NCI-H1092 treated with DMSO at 0.1 percent for 48 hours (cell line): ENCODE results near the gene CCBE1.
A peak's percentile ranks its signal among the peaks of the same experiment; 100 is the strongest.

ENCODE experiments used
- DNase-seq: peaks from one replicate; lab custom pipeline; 2025; lab: John Stamatoyannopoulos, UW

The CCBE1 gene

DNA sequence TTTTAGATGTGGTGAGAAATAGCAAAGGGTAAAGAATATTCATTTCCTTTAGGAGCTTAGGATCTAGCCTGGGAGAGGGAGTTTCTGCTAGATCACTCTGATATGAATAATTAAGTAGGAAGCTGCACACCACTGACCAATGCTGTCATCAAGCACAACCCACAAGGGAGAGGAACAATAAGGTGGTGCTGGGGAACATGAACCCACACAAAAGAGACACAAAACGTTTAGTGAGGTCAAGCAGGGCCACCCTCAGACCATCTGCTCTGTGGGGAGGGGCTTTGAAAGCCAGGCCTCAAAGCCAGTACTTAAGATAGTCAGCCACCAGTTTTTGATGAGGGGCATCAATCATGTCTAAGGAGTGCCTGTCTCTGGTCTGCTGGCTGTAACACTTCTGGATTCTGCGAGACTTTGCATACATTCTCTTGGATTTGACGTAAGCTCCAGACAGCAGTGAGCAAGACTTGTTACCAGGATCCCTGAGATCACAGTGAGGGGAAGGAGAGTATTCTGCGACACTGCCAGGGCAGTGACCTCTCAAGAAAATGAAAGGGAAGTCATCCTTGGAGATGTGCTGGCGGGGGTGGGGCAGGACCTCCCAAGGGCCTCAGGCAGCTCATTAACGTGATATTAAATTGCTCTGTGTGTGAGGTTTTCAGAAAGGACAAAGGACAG, 127.0 kb downstream of the CCBE1 start:
- no peak for DNase-seq

DNA sequence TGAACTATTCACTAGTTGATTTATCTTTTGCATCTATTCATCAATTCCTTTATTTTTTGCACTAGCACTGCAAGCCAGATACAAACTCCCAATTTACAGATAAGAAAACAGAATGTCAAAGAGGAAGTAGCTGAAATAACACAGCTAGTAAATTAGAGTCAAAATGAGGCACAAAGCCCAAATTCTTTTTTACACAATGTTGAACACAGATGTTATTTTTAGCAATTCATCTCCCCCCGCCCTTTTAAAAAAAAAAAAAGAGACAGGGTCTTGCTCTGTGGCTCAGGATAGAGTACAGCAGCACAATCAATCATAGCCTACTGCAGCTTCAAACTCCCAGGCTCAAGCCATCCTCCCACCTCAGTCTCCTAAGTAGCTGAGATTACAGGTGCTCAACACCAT, 127.8 kb downstream of the CCBE1 start:
- DNase-seq = no peak

DNA sequence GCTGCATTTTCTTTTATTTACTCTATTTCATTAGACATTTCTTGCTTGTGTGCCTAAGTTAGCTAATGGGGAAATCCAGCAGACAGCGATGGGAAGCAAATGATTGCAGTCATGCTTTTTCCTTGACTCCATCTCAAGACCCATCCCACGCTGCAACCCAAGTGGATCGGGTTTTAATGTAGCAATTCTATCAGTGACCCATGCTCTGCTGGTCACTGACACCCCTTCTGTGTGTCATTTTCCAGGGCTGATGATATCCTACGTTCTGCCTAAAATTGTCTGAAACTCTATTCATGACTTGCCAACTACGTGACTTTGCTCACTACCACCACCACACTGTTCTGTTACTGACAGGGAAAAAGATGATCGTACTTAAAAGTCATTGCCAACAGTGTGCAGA, 129.8 kb downstream of the CCBE1 start:
- no peak for DNase-seq

DNA sequence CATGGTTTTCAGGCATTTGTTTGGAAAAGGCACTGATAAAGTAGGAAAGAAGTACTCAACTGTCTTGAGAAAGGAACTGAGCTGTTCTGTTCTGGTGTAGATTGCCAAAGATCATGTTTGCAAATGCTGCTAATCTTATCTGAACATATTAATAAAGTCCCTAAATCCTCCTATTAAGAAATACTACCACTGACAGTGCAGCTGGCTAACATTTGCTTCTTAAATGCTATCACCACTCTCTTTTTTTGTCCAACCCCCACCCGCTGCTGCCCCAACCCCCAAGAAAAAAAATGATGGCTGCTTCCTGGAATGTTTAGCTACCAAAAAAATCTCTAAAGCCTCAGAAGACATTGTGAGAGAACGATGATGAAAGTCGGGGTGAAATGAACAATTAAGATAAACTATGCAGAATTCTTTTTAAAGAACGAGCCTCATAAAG, 130.7 kb downstream of the CCBE1 start:
- no peak for DNase-seq

DNA sequence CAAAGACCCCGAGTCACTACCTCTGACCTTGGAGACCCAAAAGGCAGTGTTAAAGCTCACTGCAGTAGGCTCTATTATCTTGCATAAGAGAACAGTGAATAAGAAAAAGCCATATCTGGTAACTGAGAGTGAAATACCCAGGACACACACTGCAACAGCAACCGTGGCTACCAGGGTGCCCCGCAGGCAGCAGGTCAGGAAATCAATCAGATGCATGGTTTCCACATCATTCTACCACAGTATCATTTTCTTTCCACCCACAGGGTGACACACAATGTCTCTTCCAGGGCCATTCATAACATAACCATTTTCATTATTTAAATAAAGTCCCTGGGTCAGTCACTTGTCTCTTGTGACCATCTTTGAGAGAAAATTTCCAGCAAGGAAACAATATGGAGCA, 131.3 kb downstream of the CCBE1 start:
- no peak for DNase-seq

DNA sequence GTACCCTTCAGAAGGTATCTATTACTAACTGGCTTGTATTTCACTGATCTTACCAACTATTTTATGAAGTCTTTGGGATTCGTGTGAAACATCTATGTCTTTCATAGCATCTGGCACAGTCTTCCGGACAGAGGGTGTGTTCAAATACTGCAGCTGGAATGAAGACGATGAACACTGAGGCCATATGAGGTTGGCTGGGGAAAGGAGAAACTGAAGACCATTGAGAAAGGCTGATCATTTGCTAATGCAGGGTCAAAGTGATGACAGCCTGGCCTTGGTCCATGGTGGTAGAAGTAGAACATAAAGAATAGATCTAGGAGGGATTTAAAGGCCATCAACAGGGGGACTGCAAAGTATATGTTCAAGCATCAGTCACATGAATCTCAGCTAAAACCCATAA, 132.7 kb downstream of the CCBE1 start:
- no peak for DNase-seq

DNA sequence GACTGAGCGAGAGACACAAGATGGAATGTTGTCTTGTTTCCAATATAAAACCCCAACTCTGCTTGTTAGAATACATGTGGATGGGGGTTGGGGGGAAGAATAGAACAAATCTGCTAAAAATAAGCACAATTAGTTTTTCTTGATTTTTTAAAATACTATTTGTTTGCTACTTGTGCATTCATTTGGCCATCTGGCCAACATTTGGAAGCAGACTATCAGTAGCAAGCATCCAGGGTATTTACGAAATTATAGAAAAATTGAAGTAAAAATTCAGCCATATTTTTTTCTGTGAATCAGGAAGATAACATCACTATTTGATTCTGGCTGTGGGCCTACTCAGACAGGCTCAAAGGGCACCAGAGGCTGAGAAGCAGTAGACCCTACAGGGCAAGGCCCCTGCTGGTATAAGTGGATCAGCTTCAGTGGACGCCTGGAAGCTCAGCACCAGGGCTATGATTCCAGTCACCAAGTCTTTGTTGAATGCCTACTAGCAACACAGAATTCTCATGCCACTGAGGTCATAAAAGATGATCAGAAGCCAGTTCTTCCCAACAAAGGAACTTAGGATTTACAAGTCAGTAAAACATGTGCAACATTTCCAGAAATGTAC, 133.9 kb downstream of the CCBE1 start:
- DNase-seq = no peak

DNA sequence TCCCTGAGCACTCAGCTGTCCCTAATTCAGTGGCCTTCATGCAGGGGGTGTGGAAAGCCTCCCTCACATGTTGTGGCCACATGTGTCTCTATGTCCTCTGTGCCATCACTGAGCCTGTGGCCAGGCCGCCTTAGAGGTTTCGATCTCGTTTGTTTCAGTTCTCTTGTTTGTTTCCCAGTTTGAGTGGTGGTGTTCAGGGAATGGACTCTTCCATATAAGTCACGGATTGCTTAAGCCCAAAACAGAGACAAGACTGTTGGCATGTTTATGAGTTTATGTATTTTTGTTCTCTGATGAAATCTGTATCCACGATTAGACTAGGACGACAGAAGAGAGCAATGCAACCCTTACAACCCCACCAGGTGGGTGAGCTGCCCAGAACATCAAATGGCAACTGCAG, 134.5 kb downstream of the CCBE1 start:
- no peak for DNase-seq

DNA sequence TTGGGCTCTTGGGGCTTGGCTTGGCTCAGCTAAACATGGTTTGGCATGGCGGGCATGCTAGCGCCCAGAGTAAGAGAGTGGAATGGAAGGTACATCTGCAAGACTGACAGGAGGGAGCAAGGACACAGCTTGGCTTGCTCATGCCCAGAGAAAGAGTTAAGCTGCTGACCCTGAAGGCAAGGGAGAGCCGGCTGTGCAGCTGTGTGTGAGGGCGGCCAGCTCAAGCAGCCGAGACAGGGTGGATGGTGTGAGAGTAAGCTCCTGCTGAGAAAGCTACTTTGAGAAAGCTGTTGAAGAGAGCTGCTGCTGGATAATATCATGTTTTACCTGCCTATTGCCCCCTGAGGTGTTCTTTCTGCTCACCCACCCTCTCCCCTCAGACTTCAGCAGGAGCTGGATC, 135.6 kb downstream of the CCBE1 start:
- DNase-seq = no peak

DNA sequence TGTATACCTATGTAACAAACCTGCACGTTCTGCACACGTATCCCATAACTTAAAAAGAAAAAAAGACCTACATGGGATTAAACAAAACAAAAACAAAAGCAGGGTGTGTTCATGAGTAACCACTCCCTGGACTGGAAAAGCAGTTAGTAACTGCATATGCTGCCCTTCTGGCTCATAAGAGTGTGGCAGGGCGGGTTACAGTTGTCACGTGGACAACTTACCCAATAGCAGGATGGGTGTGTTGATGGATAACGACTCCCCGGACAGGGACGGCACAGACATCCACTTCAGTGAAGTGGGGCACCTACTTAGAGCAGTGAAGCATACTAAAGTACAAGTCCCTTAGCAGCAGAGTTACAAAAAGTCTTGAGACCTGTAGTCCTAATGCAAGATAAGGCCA, 136.7 kb downstream of the CCBE1 start:
- no peak for DNase-seq

DNA sequence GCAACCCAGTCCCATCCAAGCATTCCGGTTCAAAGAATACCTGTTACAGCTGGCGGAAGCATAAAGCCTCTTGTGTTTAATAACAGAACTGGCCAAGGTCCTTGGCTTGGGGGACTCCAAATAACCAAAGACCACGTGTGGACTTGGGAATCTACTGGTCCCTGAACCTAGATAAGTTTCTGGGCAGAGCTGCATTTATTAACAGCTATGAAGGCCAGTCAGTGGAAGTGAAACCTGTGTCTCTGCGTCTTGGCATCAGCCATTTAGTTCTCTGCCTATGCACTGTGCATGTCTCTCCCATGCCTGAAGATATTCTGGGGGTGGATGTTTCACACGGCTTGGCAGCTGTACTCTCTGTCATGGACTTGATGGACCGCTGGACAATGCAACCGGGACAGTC, 137.7 kb downstream of the CCBE1 start:
- DNase-seq = no peak

DNA sequence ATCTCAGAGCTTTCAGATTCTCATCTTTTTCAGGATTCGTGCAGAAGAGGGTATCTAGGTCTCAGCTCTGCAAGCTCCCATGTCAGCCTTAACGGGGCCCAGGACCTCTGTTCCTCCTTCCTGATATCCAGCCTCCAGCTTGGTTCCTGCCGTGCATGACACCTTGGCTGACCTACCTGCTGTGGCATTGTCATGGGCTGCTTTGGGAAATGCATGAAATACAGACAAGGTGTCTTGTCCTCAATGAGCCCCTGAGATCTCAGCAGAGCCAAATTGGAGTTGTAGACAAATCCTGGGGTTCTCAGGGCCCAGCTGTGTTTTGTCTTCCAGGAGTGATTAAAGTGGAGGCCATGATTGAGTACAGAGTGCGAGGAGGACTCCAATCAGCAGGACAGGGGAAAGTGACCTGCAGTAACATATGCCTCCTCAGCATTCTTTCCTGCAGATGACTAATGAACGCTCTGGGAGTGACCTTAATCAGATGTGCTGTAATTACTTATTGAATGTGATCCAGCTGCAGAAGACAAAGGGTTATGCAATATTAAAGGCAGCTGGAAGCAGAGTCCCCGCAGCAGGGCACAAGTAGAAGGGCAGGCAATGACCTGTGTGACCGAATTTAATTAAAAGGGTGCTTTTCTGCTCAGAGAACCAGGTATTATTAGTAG, 141.1 kb downstream of the CCBE1 start:
- no peak for DNase-seq

DNA sequence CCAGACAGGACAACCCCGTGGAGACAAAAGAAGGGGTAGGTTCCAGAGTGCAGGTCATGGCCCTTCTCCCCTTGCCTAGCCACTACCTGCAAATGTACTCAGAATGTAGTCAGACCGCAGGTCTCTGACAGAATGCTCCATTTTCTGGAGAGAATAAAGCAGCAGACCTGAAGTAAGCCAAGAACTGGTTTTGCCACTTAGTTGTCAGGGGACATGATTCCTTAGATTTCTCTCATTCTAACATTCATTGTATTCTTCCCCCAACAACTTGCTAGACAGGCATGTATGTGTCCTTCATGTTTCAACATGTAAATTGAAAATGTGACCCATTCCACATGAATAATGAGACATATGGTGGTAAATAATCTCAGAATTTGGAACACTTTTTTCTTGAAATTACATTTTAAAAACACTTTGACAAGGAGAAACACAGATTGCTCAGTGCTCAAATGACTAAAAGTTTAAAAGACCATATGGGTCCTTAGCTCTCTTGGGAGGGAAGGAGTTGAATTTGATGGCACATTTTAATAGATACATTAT, 142.4 kb downstream of the CCBE1 start:
- no peak for DNase-seq

DNA sequence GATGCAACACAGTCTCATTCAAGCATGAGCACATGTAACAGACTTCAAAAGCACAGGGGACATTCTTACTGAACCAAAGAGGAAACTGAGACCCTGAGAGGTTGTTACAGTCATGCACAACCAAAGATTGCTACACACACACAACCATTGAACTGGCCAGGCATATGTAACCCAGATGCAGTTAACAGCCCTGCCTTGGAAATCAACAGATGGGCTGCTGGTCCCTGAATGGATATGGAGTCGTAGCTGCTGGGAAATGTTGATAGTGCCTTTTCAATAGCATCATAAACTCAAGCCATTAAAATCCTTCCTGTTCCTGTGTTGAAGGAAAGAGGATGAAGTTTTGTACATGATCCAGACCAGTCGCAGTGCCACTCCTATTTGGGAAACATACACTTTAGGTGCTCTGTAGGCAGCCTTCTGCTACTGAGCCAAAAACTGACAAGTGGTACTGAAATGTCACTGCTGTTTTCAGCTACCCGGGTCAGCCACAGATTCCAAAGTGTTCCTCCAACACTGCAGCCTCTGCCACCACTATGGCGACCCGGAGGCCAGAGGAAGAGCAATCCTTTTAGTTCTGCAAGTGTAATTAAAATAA, 143.9 kb downstream of the CCBE1 start:
- DNase-seq = no peak

DNA sequence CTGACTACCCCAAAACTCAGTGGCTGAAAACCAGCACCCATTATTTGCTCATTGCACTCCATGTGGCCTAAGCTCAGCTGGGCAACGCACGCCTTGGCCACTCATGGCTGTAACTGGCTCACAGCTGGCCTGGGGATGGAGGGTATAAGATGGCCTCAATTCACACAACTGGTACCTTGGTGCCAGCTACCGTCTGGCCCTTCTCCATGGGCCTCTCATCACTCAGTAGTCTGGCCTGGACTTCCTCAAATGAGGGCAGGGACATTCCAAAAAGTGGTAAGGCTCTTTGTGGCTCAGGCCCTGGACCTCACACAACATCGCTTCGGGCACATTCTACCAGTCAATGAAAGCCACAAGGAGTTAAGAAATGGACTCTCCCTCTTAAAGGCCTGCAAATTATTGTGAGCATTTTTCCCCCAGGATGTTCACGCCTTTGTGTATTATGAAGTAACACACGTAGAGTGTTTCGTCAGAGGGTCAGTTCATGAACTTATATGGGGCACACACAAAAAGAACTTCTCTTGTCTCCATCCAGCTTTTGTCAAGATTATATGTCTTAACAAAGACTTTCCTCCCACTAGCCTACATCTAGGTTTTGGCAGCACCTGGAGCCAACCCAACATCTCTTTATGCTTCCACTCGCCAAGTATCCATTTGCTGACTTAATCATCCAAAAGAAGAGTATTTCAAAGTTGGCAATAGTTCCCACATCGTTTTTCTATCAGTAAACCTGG, 145.2 kb downstream of the CCBE1 start:
- no peak for DNase-seq

DNA sequence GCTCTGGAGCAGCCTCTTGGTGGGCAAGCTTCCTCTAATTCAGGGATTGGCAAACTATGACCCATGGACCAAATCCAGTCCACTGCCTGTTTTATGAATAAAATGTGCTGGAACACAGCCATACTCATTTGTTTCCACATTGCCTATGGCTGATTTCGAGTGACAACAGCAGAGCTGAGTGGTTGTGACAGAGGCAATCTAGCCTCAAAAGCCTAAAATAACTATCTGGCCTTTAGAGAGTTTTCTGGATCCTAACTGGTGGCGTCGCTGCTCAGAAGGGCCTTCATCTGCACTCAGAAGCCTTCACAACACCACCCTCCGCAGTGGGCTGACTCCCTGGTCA, 147.1 kb downstream of the CCBE1 start:
- DNase-seq = no peak

DNA sequence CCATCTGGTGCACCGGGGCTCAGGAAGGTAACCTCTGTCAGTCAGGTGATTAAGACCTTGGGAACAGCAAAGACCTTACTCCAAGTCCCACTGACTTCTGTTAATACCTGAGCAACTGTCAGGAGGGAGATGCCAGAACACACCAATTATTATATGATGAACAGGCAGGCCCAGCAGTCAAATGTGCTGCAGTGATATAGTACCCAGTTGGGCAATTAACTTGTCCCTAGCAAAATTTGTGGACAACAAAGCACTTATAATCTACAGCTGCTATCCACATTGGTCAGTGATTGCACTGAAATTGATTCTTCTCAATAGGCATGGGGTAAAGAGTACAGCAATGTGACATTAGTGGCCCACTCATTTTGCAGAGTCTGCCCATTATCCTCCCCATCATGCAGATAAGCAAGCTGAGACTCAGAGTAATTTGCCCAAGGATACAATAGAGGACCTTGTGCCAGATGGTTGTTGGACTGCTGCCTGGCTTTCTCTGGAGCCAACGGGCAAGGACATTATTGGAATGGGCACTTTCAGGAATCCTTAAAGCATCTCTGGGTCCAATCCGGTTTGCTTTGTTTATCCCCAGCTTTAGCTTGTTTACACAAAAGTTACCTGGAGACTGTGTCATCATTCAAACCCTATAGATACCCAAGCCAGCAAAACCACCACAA, 147.6 kb downstream of the CCBE1 start:
- peak; percentile 91 for DNase-seq

DNA sequence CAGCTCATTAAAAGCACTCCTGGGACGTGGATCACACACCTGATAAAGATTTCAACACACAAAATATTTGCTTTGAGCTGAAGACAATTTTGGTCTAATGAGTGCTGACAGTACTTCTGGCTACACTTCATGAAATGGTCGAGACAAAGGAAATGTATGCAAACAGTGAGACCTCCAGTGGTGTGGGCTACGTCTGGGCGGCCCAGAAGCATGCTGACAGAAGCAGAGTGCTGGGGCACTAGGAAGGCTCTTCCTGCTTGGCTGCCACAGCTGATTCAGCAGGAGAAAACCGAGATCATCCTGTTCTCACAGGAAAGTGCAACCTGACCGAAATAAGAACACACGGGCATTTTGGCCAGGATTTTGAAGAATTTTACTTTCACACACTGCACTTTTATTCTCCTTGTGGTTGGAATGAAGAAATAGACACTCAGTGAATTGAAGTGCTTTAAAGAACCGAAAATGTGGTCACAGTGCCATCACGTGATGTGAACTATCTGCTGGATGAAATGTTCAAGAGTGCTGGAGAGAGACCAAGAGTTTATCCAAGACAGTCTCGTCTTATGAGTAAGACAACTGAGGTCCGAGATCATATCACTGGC, 149.5 kb downstream of the CCBE1 start:
- no peak for DNase-seq

DNA sequence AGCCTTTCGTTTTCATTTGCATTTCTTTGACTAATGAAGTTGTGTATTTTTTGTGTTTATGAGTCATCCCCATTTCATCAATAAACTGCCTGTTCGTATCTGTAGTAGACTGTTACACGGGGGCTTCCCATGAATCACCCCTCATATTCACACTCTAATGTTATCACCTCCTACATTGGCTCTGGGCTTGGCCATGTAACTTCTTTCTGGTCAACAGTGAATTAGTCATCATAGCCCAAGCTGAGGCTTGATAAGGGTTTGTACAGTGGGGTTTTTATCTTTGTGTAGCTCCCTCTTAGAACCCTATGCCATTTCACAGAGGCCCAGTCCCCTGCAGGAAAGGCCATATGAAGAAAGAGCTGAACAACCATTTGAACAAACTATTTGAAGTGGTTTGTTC, 151.0 kb downstream of the CCBE1 start:
- no peak for DNase-seq

DNA sequence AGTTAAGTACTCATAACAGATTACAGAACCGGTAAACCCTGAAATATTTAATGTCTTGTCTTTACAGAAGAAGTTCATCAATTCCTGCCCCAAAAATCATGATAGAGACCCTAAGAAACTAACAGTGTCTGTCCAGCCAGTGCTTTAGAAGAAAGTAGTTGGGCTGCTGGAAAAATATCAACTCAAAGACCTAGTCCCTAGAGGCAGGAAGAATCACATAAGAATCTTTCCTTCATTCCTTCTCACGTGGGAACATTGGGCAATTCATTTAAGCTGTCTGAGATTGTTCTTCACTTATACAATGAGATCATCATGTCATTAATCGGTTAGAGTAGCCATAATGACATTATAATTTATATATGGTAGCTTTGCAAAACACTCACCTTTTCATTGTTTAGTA, 156.4 kb downstream of the CCBE1 start:
- no peak for DNase-seq

DNA sequence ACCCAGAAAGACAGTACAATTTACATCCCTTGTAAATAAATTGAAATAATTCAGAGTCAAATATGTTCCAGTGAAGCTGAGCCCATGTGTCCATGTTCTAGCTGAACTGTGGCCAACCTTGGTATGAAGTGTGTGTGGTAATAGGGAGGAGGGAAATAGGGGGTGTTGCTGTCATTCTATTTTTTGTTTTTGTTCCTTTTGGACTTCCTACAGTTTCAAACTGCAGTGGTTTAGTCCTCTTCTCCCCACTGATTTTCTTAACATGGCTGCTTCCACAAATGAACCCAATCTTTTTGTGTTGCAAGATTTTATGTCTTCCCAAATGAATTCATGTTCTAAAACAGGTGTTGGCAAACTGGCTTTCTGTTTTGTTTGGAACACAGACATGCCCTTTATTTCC, 156.9 kb downstream of the CCBE1 start:
- no peak for DNase-seq
